ENCODE measurements around the gene ATP2B3.

The ATP2B3 gene

GRCh38 chrX:153609917-153610835 lies 92.7 kb downstream of the ATP2B3 start:
- DNase-seq: peak in 57 of 58 donors; percentile 2 to 86 (median 64)

- DNase-seq: peak in 4 of 58 donors; percentile 25 to 51 (median 44)
These were observed 93.4 kb downstream of the ATP2B3 start for GRCh38 chrX:153610836-153611213.

DNA sequence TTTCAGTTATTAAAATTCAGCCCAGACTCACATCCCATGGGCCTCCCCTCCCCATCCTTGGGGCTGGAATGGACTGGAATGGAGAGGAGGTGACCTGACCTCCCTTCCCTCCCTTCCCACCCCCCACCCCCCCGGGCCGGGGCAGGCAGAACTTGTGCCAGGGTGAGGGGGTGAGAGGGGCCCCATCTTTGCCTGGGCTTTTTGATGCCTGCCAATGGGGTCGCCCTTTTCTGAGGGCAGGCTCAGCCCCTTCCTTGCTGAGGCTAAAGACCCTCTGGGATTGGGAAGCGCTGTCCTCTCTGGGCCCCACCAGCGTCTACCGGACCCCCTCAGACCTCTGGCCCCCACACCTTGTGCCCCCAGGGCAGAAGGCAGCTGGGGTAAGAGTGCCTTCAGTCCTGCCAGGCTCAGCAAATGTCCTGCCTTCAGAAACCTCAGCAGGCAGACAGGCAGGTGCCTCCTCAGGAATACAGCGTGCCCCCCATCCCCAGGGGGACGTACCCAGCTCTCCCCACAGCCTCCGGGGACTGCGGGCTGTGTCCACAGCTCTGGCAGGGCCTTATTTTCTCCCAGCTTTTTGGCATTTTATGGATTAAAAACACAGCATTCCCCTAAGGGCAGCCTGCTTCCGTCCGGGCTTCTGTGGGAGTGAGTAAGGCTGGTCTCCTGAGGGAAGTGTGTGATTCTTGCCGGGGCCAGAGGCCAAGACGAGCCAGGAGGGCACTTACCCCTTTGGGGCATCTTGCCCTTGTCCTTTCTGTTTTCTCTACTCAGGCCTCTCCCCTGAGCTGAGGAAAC lies 94.1 kb downstream of the ATP2B3 start:
- no peak for DNase-seq

GRCh38 chrX:153612413-153612812 lies 95.0 kb downstream of the ATP2B3 start:
- no peak for DNase-seq

- DNase-seq: no peak
These were observed 97.4 kb downstream of the ATP2B3 start for GRCh38 chrX:153614818-153615217.

- no peak for DNase-seq
These were observed 103.1 kb downstream of the ATP2B3 start for GRCh38 chrX:153620576-153620975.

GRCh38 chrX:153621949-153622598 lies 104.6 kb downstream of the ATP2B3 start:
- no peak for DNase-seq

DNA sequence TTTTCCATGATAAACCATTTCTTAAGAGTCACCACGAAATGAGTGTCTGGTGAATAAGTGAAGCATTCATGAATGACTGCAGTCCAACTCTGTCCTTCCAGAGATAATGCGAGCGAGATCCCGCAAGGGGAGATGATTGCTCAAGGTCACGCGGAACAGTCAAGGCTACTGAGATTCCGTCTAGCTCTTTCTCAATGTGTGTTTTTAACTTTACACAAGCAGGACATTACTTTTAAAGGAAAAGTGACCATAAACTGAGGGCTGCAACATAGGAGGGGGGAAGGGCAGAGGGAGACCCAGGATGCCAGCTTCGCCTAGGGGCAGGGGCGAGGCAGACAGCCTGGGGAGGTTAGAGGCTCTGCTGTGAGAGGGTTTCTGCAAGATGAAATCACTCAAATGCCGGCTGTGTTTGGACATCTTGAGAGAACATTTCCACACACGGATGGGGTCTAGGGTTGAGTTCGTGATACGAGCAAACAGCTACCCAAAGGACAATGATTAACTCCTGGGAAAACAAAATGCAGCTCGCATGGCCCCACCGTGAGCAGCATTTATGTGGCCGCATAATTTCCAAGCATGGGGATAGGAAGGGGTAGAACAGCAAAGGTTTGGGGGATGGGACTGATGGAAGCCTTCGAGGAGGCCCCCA lies 105.3 kb downstream of the ATP2B3 start:
- DNase-seq: no peak

DNA sequence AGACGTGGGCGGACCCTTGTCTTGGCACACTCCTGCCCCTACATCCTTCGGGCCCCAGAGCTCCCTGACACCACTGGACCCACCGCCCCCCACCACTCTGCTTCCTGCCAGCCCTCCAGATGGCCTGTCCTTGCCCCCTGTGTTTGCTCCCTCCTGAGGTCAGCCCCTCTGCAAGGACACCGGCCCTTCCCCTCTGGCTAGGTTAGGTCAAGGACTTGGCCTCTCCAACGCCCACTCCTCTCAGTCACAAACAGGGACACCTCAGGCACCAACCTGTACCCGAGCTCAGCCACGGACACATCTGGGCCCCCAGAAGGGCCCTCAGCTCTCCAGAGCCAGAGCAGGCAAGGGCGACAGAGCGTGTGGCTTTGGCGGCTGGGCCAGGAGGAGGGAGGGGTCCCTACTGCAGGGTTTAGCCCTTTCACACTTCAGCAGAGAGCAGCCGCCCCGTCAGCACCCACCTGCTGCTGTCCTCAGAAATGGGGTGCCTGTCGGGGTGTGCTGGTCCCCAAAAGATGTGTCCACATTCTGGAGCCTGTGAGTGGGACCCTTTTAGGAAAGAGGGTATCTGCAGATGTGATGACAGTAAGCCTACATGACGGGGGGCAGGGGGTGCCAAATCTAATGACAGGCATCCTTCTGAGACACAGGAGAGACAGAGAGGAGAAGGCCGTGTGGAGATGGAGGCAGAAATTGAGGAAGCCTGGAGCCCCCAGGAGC lies 106.0 kb downstream of the ATP2B3 start:
- DNase-seq: no peak

DNA sequence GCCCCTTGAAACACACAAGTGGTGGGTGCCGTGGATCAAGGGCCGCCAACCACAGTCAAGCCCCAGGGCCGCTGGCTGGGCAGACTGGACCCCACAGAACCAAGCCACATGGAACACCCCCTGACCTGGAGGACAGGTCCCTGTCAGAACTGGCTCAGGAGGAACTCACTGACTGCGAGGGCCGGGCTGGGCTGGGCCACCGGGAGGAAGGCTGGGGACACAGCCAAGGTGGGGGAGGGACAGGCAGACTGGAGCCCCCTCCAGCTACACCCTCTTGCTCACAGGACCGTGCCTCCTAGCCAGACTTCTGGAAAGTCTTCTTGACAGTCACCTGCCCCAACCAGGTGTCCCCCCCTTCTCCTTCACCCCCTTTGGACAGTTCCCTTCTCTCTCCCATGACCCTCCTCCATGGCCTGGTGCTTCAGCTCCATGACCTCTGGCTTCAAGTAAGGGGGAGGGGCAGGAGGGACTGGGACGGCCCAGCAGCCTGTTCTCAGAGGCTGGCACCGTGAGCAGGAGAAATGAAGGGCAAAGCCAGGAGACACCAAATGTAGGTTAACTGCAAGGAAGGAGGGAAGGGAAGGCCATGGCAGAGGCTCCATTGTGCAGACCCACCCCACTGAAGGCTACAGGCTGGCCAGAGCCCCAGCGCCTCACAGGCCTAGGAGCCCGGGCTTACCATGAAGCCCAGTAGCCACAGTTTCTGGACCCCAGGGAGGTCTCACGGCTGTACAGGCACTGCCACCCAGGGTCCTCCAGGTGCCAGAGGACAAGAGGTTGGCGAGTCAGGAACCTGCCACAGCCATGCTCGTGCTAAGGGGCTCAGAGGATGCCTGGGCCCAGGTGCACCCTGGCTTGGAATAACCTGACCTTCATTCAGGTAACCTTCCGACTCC lies 107.0 kb downstream of the ATP2B3 start:
- no peak for DNase-seq

DNA sequence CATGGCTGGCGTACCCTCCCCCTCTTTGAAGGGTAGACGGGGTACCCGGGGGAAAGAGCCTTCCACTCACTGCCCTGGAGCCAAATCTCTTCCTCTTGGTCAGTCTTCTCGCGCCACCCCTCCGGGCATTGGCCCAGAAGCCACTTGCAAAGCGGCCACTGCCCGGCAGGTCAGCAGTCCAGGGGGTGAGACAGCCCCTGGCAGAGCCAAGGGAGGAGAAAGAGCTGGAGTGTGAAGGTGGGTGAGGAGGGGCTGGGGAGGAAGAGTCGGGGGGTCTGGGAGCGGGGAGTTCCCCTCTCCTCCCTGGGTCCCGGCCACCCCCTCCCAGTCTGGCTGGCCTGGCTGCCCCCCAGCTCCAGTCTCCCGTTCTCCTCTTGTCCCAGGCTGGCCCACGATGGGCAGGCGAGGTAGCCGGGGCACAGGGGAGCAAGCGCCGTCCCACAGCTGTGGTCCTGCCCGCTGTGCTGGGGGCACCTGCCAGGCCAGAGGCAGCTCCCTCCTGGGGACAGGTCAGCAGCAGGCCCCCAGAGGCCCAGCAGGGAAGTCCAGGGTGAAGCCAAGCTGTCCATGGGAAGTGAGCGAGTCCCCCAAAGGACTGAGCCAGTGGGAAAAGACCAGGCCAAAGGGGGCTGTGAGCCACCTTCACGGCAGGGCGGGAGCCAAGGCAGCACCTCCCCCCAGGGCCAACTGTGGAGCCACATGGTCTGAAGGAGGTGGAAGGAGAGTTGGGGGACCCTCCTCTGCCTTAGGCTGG lies 108.0 kb downstream of the ATP2B3 start:
- DNase-seq: no peak

GRCh38 chrX:153626025-153626633 lies 108.7 kb downstream of the ATP2B3 start:
- DNase-seq: no peak

- no peak for DNase-seq
These were observed 109.6 kb downstream of the ATP2B3 start for GRCh38 chrX:153626863-153627674.

- DNase-seq: peak in 3 of 58 donors; percentile 7 to 38 (median 12)
These were observed 110.3 kb downstream of the ATP2B3 start for GRCh38 chrX:153627675-153628111.

GRCh38 chrX:153628129-153628528 lies 110.7 kb downstream of the ATP2B3 start:
- no peak for DNase-seq

DNA sequence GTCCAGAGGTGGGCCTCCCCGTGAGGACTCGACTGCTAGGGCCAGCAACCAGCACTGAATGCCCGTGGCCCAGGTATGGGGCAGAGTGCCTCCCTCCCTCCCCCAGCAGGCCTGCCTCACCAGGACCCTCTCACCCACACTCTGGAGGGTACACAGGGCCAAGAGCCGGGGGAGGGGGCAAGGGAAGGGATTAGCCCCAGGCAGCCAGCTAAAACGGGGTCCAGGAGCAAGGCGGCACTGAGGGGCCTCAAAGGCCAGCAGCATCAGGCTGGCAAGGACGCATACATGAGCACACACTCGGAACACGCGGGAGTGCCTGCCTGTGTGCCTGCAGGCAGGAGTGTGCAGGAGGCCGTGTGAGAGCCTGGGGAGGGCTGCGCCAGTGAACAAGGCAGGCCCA lies 111.2 kb downstream of the ATP2B3 start:
- DNase-seq: no peak

- DNase-seq: no peak
These were observed 113.9 kb downstream of the ATP2B3 start for GRCh38 chrX:153631346-153631745.

All from anterior cingulate cortex (tissue), 58 donors.